Motor neuron (in vitro differentiated cells): ENCODE results near the gene PRKD3. TPM values are rescaled to one million over a fixed set of nuclear protein-coding genes. Genes with fewer than 3 reads are reported as not detected.

ENCODE experiments used
- ATAC-seq, 8 experiments: fragments of 200-7000 bp; cut with Tn5 transposase; replicated peaks in 6 of 8; 2 replicates each; pipeline ENCODE4 v1.8.0; 2021; ENCODE audit warnings: mild to moderate bottlenecking in 8 of 8, moderate library complexity in 8 of 8
- H3K27ac ChIP-seq, 2 donors: fragments of 250-450 bp; sonication (Bioruptor Pico); 2 replicates each; pipeline ENCODE4 v1.9.0; 2021; ENCODE audit warnings: antibody characterized with exemption in 2 of 2, mild to moderate bottlenecking in 2 of 2, moderate library complexity in 1 of 2
- H3K4me1 ChIP-seq, 2 donors: fragments of 250-450 bp; sonication (Bioruptor Pico); replicated peaks in 1 of 2; 2 replicates each; pipeline ENCODE4 v1.6.1; 2021; ENCODE audit warnings: antibody characterized with exemption in 2 of 2, mild to moderate bottlenecking in 2 of 2, moderate library complexity in 1 of 2
- H3K4me3 ChIP-seq, 5 donors: fragments of 250-450 bp; sonication (Bioruptor Pico); 2 replicates each; pipeline ENCODE4 v1.9.0; 2021; ENCODE audit warnings: antibody characterized with exemption in 5 of 5, mild to moderate bottlenecking in 5 of 5, moderate library complexity in 4 of 5
- WGBS, 10 experiments: fragments of 450-650 bp; shearing (Covaris generic); methylation state at CpG; one replicate each; pipeline ENCODE4 v1.0.0; 2022; 5-methylcytosine and 5-hydroxymethylcytosine counted together
- in situ Hi-C, 9 experiments: fragments of 400-800 bp; cut with MboI; loops; one replicate each; pipeline ENCODE4 v1.15.0; 2021; ENCODE audit warnings: low sequenced_read_pairs in 9 of 9, low pct_unique_long_range_greater_than_20kb in 2 of 9; ENCODE audit not compliant: unreplicated experiment in 9 of 9
- total RNA-seq, 8 experiments: library from RNA; unstranded; fragments of 300-600 nt; gene quantifications; 2 replicates each; pipeline versions ENCODE4 v1.2.3 to v1.2.4, GENCODE V29; 2022

PRKD3 gene
- total RNA-seq, 8 experiments from 2014 or later: 8.1 to 42.3 (median 22.9) TPM

DNA sequence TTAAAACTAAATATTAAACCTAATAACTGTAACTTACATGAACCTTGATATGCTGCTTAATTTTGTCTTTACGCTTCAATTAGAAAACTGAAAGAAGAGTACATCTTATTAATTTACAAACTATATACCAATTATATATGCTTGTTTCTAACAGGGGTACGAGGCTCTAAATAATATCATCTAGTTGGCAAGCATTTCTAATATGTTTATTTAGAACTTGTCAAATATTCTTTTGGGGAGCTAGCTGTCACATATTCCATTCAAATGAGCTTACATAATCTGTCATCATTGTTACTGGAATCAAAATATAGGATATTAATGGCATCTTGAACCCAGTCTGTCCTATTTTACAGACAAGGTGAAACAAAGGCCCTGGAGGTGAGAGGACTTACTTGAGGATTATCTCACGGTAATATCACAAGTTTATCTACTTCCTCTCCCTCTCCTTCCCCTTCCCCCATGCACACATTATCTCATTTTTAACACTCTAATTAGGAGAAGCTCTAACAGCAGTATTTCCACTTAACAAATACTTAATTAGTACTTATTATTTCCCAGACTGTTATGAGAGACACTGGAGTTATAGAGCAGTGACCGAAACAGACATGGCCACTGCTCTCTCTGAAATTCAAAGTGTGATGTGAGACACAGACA, 3.5 kb downstream of the PRKD3 start:
- Histone ChIP-seq H3K4me1 (peaks cover 11% of the 10 kb centered on the region in 2 donors), H3K27ac (no peak overlapping the region), H3K4me3 (no peak overlapping the region)
- ATAC-seq: no peak
- in situ Hi-C loops: no loop called here
- 77 to 100% (median 95%) methylated on average over 2 to 4 of the region's 4 CpGs; no CpG with 5 or more reads in 1 of the 10 experiments for WGBS, 10 experiments

DNA sequence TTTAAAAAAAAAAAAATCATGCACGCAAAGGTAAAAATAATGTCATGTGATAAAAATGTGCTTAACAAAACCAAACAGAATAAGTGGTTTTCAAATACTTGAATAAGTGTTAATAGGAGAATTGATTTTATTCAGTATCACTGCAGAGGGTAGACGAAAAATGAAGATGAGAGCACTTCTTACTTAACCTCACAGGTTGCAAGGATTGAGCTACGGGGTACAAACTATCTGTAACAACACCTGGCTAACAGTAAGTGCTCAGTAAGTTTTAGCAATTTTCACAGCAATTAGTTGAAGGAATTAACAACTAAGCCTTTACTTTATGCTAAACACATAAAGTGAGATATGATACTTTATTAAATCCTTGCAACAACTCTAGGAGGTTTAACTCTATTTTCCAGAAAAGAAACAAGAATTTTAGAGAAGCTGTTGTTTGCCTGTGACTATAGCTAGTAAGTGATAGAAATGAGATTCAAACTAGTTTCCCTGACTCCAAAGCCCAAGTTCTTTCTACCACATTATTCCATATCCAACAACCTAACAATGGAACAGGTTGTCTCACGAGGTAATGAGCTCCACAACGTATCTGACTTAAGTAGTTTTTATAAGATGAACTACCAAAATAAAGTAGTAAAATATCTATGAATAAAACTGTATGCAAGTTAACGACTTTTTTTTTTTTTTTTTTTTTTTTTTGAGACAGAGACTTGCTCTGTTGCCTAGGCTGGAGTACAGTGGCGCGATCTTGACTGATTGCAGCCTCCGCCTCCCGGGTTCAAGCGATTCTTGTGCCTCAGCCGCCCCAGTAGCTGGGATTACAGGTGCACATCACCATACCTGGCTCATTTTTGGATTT, 4.7 kb downstream of the PRKD3 start:
- WGBS, 10 experiments: 79 to 100% (median 91%) methylated on average over 2 to 12 of the region's 12 CpGs
- Histone ChIP-seq H3K4me1 (peaks cover 11% of the 10 kb centered on the region in 2 donors), H3K27ac (no peak overlapping the region), H3K4me3 (no peak overlapping the region)
- ATAC-seq: no peak
- in situ Hi-C loops: no loop called here

DNA sequence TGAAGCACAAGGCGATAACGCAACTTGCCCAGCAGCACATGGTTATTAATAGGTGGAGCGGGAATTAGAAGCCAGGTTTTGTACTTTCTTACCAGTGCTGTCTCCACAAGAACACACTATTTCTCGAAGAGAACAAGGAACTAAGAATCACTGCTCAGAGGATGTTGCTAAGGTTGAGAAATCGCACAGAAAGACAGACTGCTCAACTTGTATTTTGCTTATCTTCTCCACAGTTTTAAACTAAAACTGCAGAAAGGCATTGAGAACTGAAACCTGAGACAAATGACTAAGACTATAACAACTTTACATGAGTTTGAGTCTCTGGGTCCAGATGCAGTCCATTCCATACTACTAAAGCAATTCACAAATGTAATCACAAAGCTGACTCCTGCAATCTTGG, 6.2 kb downstream of the PRKD3 start:
- Histone ChIP-seq H3K4me1 (peaks cover 10 to 11% of the 10 kb centered on the region in 2 donors), H3K4me3 (no peak overlapping the region), H3K27ac (no peak overlapping the region)
- ATAC-seq: peak in 2 of 8 experiments; percentile 42 to 43
- 75 to 100% (median 83%) methylated on average over 1 to 5 of the region's 5 CpGs for WGBS, 10 experiments
- in situ Hi-C loops: no loop called here

DNA sequence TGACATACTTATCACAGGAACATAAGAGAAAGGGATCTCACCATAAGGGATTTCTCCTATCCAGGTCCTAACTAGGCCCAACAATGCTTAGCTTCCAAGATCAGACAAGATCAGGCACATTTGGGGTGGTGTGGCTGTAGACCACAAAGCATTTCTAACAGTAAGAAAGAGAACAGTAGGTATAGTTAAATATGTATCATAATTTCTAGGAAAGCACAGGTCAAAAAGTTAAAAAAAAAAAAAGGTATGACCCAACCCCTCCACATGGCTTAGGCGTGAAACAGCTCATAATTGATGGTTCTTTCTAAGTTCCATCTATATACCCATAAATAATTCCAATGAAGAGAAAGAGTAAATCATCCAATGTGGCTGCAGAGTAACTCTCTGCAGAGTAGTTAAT, 6.9 kb downstream of the PRKD3 start:
- WGBS, 10 experiments: 67 to 100% (median 100%) methylated on average over 1 of the region's 1 CpG; no CpG with 5 or more reads in 2 of the 10 experiments
- no peak for ATAC-seq
- no peak overlapping the region for H3K27ac ChIP-seq

DNA sequence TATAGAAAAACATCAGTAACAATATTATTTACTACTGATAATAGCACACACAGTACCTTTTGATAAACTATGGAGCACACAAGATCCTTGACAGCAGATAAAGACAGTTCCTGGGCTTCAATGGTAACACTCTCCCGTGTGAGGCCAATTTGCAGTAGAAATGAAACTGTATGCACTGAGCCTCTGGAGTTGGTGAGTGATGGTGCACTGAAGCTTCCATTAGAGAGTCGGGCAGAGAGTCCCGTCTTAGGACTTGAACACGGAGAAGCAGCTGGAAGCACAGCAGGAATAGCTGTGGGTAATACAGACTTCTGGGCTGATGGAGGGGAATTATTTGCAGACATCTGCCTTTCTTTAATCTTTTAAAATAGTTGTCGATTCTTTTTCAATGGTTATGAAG, 8.5 kb downstream of the PRKD3 start:
- Histone ChIP-seq H3K4me3 (no peak overlapping the region), H3K4me1 (peaks cover 0 to 6% of the 10 kb centered on the region in 2 donors), H3K27ac (no peak overlapping the region)
- ATAC-seq: no peak
- WGBS, 10 experiments: 60 to 100% (median 78%) methylated on average over 1 to 5 of the region's 5 CpGs; no CpG with 5 or more reads in 2 of the 10 experiments
- in situ Hi-C loops: no loop called here

More for the DNA sequence above, 6.9 kb downstream of the PRKD3 start:
- Histone ChIP-seq H3K4me3 (no peak overlapping the region), H3K4me1 (peaks cover 5 to 11% of the 10 kb centered on the region in 2 donors)
- in situ Hi-C loops: no loop called here

DNA sequence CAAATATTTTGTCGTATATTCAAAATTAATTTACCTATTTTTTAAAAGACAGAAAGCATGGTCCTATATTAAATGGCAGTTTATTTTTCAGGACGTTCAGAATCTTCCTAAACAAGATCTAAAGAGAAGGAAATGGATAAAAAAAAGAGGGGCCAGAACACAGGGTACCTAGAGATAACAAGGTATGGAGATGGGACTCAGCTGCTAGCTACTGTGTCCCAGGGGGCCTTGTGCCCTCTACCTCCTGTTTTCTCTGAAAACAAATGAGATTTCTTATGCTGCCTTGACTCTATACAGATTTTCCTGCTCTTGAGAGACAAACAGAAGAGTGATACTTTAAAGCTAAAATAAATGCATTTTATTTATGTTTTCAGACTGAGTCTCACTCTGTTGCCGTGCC, 9.3 kb downstream of the PRKD3 start:
- 60 to 100% (median 90%) methylated on average over 1 to 3 of the region's 3 CpGs for WGBS, 10 experiments
- in situ Hi-C loops: no loop called here
- Histone ChIP-seq H3K27ac (no peak overlapping the region), H3K4me3 (no peak overlapping the region), H3K4me1 (peaks cover 0 to 6% of the 10 kb centered on the region in 2 donors)
- no peak for ATAC-seq

DNA sequence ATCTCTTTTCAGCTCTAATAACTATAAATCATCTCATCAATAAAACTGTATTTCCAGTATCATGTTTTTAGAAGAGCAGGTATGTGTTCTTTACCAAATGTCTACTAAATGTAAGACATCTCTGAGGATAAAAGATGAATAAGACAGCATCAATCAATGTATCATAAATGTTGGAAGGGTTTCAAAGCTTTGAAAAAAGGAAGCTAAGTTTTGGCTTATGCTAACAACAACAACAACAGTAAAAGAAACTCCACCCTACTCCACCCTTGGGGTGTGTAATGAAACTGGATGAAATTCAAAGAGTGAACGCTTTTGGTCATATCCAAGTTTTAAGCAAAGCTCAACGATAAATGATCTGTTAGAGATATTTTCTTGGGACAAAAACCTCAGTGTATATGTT, 17.1 kb downstream of the PRKD3 start:
- WGBS, 10 experiments: 6 to 100% (median 100%) methylated on average over 1 to 2 of the region's 2 CpGs
- no peaks in the 10 kb centered on the region for H3K4me1 ChIP-seq
- H3K4me3 ChIP-seq: no peak overlapping the region
- in situ Hi-C loops: no loop called here
- no peak overlapping the region for H3K27ac ChIP-seq
- peak in 3 of 8 experiments; percentile 19 to 60 (median 46) for ATAC-seq

DNA sequence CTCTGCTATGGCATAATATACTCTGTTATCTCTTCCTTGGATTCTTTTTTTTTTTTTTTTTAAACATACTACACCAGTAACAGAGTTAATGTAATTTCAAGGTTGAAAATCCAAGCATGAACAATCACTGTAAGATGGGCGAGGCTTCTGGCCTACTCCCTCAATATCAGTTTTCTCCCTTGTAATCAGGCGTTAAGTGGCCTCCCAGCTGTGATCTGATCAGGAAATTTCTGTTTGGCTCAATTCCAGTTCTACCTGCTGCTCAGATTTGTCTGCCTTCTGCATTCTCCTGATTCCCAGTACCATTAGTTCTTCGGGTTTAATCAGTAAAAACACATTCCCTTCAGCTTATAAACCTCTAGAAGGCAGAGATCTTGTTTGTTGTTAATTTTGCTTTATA, 18.6 kb downstream of the PRKD3 start:
- ATAC-seq: no peak
- Histone ChIP-seq H3K4me1 (peaks cover 0 to 3% of the 10 kb centered on the region in 2 donors), H3K4me3 (no peak overlapping the region), H3K27ac (no peak overlapping the region)
- in situ Hi-C loops: no loop called here
- 51 to 100% (median 93%) methylated on average over 2 to 3 of the region's 3 CpGs; no CpG with 5 or more reads in 1 of the 10 experiments for WGBS, 10 experiments

DNA sequence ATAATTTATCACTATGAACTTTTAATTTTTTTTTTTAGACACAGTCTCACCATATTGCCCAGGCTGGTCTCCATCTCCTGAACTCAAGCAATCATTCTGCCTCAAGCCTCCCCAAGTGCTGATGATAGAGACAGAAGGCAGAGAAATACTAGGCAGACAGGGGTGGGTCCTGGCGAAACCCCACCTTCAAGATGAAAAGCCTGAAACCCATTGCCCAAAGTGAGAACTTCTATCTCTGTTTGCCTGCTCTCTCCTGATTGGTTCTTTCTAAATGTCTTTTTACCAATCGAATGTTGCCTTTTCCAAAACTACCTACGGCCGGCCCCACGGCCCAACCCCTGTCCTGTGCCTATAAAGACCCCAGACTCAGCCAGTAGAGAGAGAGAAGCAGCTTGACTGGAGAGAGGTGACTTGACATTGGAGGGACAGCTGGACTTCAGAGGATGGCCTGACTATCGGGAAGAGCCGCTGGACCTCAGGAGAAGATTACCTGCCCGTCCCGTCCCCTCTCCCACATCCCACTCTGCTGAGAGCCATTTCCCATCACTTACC, 21.9 kb downstream of the PRKD3 start:
- in situ Hi-C loops: no loop called here
- Histone ChIP-seq H3K4me1 (peaks cover 0 to 3% of the 10 kb centered on the region in 2 donors), H3K4me3 (no peak overlapping the region), H3K27ac (no peak overlapping the region)
- no peak for ATAC-seq
- WGBS, 10 experiments: 83 to 100% (median 100%) methylated on average over 1 to 5 of the region's 9 CpGs; no CpG with 5 or more reads in 2 of the 10 experiments

DNA sequence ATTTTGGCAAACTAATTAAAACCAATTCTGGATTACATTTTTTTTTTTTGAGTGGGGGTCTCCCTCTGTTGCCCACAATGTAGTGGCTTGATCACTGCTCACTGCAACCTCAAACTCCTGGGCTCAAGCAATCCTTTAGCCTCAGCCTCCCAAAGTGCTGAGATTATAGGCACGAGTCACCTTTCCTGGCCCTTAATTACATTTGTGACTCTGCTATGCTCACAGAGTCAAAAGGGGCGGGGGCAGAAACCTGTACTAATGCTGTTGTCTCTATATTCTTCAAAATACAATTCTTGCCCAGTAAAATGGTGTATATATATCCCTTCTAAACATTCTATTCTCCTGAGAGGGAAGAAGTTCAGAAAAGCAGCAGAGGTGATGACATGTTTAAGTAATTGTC, 23.2 kb downstream of the PRKD3 start:
- H3K4me3 ChIP-seq: no peak overlapping the region
- no peak overlapping the region for H3K27ac ChIP-seq
- ATAC-seq: peak in 1 of 8 experiments; percentile 23
- 50 to 100% (median 82%) methylated on average over 1 to 2 of the region's 2 CpGs; no CpG with 5 or more reads in 2 of the 10 experiments for WGBS, 10 experiments
- H3K4me1 ChIP-seq: peaks cover 0 to 3% of the 10 kb centered on the region in 2 donors
- in situ Hi-C loops: no loop called here

DNA sequence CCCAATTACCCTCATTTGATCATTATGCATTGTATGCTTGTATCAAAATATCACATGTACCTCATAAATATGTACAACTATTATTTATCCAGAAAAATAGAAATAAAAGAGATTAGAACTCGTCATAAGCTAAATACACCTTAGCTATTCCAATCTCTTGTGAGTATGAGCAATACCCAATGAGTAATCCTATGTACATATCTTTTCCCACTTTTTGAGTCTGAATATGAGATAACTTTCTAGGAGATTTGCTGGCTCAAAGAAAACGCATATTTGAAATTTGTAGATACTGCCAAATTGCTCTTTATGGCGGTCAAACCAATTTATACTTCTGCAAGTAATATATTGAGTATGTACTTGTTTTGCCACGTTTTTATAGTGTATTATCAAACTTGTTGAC, 24.1 kb downstream of the PRKD3 start:
- ATAC-seq: peak in 2 of 8 experiments; percentile 43 to 51
- Histone ChIP-seq H3K4me1 (peaks cover 0 to 3% of the 10 kb centered on the region in 2 donors), H3K4me3 (no peak overlapping the region), H3K27ac (no peak overlapping the region)
- 31 to 100% (median 92%) methylated on average over 1 to 4 of the region's 4 CpGs for WGBS, 10 experiments
- in situ Hi-C loops: no loop called here

DNA sequence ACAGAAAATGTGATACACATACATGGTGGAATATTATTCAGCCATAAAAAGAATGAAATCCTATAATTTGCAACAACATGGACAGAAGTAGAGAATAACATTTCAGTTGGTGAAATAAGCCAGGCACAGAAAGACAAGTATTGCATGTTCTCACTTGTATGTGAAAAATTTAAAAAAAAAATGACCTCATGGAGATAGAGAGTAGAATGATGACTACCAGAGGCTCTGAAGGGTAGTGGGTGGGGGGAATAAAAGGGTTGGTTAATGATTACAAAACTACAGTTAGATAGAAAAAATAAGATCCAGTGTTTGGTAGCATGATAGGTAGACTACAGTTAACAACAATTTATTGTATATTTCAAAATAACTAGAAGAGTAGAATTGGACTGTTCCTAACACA, 24.5 kb downstream of the PRKD3 start:
- no peak overlapping the region for H3K27ac ChIP-seq
- no peak overlapping the region for H3K4me3 ChIP-seq
- peak in 1 of 8 experiments; percentile 18 for ATAC-seq
- peaks cover 0 to 3% of the 10 kb centered on the region in 2 donors for H3K4me1 ChIP-seq
- in situ Hi-C loops: no loop called here

DNA sequence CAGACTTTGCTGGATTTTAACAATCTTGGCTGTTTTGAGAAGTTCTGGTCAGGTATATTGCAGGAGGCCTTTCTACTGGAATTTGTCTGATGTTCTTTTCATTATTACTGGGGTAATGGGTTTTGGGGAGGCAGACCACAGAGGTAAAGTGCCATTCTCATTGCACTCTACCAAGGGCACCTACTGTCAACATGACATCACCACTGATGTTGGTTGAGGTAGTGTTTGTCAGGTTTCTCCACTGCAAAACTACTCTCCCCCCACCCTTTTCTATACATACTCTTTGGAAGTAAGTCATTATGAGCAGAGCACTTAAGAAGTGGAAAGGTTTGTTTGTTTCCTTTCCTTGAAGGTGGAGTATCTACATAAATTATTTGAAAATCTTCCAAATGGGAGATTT, 27.0 kb downstream of the PRKD3 start:
- H3K4me1 ChIP-seq: peaks cover 0 to 3% of the 10 kb centered on the region in 2 donors
- no peak overlapping the region for H3K27ac ChIP-seq
- ATAC-seq: no peak
- in situ Hi-C loops: no loop called here
- H3K4me3 ChIP-seq: no peak overlapping the region
